GM19025 (cell line): ENCODE data around the gene PLA2G4E.
A peak's percentile ranks its signal among the peaks of the same experiment; 100 is the strongest.

ENCODE experiments used
- ATAC-seq: cut with Tn5 transposase; IDR thresholded peaks from one replicate; pipeline ENCODE4 v1.9.1; 2021; ENCODE audit warnings: mild to moderate bottlenecking, low read depth, moderate library complexity; ENCODE audit not compliant: unreplicated experiment

PLA2G4E gene

DNA sequence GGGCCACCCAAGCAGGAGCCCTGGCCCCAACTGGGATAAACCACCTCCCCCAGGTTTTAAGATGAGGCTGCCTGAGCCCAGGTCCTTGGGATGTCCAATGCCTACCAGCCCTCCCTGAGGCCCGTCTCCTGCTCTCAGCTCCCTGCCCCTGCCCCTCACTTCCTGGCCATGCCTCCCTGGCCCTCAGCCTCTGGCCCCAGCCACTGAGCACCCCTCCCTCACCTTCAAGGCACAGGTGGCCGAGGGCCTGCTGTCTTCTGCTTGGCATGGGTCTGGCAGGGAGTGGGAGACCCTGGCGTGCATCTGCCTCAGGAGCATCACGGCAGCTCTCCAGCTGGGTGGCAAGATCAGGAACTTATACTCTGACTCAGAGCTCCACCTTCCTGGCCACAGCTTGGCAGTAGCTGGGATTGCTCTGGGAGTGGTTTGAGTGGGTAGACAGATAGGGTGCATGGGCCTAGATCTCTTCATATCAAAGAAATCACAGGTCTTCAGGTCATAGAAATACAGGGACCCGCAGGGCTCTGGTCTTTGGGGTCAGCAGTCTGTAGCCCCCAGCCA, at the start of gene PLA2G4E:
PLA2G4E (minus strand) TSS at position 330 of the 561 bp plus-strand sequence; CDS start at position 318, 12 bp downstream.
- ATAC-seq = no peak

GRCh38 chr15:42070279-42070975, 49.6 kb upstream of the PLA2G4E start:
- no peak for ATAC-seq

DNA sequence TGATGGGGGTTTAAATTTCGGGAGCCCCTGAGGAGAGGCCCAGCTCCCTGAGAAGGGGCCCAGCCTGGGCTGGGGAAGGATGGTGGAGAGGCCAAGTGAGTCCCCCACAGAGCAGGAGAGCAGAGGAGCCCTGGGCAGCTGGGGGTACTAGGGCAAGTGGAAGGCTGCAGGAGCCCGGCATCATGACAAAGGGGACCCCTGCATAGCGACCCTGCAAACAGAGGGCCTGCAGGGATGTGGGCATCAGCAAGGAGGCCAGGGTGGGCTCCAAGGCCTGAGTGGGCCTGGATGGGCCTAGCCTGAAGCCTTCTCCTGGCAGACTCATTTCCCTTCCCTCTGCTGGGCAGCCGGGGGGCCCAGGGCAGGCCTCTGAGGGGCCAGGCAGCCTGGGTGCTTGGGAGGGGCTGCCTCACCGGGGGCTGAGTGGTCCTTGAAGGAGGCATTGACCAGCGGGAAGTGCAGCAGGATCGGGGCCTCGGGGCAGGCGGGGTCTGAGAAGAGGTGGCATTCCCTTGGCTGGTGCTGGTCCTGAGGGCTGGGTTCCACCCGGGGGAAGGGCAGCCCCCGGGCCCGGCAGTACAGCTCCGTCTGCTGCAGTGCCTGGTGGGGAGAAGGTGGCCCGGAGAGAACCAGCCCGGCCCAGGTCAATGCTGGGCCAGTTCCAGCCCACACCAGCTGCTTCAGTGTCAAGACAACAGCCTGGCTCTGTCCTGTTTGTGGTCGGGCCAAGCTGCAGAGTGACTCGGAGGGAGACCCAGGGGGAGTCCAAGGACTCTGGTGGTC, 48.8 kb upstream of the PLA2G4E start:
- ATAC-seq = no peak

GRCh38 chr15:42069025-42069424, 48.2 kb upstream of the PLA2G4E start:
- ATAC-seq = no peak

DNA sequence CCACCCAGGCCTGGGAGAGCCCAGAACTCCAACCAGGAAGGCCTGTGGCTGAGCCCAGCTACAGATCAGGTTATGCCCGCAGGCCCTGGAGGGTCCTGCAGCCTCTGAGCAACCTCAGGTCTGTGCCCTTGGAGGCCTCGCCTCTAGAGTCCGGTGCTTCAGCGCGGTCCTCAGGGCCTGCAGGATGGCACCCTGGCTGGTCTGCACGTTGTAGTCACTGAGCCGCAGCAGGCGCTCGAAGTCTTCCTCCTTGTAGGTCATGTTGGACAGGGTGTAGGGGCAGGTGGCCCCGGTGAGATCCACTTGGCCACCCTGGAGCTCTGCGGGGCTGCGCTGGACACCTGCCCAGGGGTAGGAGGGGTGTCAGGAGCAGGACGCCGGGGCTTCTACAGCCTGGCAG, 47.8 kb upstream of the PLA2G4E start:
- ATAC-seq = no peak

GRCh38 chr15:42066764-42067415, 46.0 kb upstream of the PLA2G4E start:
- ATAC-seq = no peak

GRCh38 chr15:42065468-42065867, 44.6 kb upstream of the PLA2G4E start:
- no peak for ATAC-seq

DNA sequence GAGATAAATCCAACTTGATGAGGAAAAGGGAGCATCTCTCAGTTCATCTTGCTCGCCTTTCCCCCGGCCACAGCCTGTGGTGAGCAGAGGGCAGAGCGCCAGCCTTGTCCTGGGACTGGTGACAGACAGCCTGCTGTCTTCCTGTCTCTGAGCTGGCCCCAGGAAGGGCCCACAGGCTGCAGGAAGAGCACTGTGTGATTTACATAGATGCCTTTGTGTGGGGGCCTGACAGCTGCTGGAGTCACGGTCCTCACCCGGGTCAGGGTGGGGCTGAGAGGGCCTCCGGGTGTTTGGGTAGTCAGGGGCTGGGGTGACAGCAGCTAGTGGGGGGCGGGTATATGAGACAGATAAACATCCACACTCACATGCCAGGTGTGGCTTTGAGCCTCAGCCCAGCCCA, 44.2 kb upstream of the PLA2G4E start:
- ATAC-seq = no peak

- ATAC-seq = no peak
Observed at GRCh38 chr15:42064271-42064670, 43.4 kb upstream of the PLA2G4E start.

- no peak for ATAC-seq
Observed at GRCh38 chr15:42063122-42063848, 42.4 kb upstream of the PLA2G4E start.

- no peak for ATAC-seq
Observed at GRCh38 chr15:42062284-42062806, 41.5 kb upstream of the PLA2G4E start.

DNA sequence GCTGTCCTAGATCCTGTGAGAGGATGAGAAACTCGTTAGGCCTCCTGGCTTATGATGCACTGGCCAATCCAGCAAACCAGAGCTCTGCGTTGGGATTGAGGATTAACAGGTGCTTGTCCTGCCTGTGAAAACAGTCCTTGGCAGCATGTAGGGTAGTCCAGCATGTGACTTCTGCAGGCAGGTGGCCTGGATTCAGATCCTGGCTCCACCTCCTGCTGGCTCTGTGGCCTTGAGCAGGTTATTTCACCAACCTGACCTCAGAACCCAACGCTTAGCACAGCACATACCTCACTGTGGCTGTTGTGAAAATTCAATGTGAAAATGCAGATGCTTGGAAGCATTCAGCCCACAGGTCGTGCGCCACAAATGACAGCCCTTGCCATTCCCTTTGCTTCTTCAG, 40.0 kb upstream of the PLA2G4E start:
- ATAC-seq = no peak

GRCh38 chr15:42060477-42060763, 39.6 kb upstream of the PLA2G4E start:
- no peak for ATAC-seq

DNA sequence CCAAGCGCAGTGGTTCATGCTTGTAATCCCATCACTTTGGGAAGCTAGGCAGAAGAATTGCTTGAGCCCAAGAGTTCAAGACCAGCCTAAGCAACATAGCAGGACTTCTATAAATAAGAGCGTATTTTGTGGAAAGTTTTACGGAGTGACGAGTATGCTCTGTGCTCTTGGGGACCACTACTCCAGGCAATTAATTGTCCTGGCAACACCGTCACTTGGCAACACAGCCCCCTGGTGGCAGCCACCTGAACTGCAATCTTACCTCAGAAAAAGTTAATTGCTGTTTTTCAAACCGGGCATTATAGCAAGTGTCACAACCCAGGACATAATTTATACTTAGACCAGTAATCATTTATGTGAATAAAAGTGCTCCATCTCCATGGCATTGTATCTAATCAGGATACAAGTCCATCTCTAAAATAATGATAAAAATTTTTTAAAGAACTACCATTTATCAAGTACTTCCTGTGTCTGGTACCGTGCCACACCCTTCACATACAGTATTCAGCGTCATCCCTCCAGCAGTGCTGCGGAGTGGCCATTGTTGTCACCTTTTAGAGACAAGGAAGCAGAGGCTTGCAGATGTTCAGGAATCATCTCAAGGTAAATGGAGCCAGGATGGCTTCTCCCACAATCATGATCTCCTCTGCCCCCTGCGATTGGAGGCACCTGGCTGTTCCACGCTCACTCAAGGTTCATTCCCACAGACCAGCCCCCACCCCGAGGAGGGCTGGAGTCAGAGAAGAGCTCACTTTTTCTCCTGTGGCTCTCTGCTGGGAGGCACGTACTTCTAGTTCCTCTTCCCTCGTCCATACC, 39.0 kb upstream of the PLA2G4E start:
- no peak for ATAC-seq

GRCh38 chr15:42058791-42059190, 37.9 kb upstream of the PLA2G4E start:
- no peak for ATAC-seq

DNA sequence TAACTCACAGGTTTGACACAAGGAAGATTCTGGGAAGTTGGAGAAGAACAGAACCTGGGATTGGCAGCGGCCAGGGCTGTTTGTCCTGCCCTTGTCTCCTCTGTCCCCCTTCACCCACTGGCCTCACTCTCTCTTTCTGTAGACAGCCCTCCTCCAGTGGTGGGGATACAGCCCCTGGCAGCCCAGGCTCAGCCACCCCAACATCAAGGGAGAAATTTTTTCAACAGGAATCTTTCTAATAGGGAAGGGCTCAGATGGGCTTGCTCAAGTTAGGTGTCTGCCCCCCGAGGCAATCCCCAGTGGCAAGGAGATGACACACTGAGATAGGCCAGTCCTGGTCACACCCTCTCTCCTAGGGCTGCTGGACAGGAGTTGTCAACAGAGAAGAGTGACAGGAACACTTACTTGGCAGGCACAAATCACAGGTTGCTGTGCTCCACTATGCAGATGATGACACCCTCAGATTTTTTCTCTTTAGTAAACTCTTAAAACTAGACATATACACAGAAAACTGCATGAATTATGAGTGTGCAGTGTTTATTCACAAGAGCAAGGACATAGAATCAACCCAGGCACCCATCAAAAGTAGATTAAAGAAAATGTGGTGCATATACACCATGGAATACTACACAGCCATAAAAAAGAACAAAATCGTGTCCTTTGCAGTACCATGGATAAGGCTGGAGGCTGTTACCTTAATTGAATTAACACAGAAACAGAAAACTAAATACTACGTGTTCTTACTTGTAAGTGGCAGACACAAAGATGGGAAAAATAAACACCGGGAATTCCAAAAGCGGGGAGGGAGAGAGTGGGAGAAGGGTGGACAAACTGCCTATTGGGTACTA, 37.2 kb upstream of the PLA2G4E start:
- ATAC-seq = no peak

DNA sequence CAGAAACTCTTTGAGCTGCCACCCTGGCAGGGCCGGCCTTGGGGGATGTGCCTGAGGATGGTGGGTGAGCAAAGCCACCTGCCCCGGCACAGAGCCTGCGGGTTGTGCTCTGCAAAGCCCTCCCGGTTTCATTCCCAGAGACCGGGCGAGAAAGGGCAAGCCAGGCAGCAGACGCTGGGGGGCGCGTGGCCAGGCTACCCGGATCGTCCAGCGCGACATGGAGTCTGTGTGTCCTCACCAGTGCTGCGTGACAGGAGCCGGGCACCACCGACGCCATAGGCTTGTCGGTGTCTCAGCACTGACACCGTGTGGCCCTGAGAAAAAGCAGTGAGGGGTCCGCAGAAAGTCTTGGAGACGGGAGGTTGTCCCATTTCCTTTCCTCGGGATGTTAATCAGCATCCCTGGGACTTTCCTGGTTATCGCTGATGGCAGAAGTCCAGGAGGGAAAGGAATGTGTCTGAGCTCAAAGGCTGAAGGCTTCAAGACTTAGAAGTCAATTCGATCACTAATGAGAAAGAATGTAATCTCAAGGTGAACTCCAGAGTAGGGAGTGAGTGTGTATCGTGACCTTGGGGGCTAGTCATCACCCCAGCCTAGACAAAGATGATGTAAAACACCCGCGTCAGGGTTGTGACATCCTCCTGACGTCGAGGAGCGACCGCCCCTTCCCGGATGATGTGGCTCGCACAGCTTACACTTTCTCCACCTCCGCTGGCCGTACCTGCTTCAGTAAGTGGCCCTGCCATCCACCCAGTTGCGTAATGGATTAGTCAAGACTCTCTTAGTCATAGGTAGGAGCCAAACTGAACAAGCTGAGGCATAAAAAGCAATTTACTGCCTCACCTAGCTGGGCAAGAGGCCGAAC, 36.3 kb upstream of the PLA2G4E start:
- peak; percentile 61 for ATAC-seq

- ATAC-seq = no peak
Observed at GRCh38 chr15:42053914-42054313, 33.1 kb upstream of the PLA2G4E start.
